COR-L47 (cell line): ENCODE measurements around the gene CYP4F22.
"Not testable (repeated sequence)": the region's sequence is repeated elsewhere in the genome, so short reads cannot be mapped to it uniquely, and the experiment has no call there.

Experiments used
- DNase-seq: peaks from one replicate; lab custom pipeline; 2025; lab: John Stamatoyannopoulos, UW

CYP4F22 gene

DNA sequence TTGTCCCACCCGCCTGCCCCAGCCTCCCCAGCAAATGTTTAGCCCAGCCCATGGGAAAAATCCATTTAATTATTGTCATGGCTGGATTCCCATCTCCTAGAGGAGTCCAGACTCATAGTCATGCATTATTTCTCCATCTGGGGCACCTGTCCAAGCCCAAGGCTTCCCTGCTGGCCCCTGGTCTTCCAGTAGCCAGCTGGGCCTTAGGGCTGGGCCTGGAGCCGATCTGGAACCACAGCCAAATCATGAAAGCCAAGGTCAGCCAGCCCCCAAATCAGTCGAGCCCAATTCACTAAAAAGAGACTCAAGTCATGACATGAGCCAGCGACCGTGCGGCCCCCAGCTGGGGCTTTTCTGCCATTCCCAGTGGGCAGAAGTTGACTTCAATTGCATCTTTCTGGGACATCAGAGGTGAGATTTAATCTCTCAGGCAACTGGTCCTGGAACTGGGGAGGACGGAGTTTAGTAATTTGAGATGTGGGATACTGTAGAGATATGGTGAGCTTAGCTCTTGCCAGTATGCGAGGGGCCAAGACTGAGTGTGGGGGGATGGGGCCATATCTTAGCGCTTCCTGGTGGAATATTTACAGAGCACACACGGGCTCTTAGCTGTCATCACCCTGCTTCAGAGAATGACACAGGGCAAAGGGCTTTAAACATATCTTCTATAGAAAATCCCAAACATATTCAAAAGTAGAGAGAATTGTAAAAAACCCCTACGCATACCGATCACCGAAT lies 19.7 kb upstream of the CYP4F22 start:
- DNase-seq: no peak

GRCh38 chr19:15495151-15495550 lies 13.2 kb upstream of the CYP4F22 start:
- no peak for DNase-seq

GRCh38 chr19:15498156-15498858 lies 10.0 kb upstream of the CYP4F22 start:
- no peak for DNase-seq

GRCh38 chr19:15498910-15499309 lies 9.4 kb upstream of the CYP4F22 start:
- DNase-seq: no peak

DNA sequence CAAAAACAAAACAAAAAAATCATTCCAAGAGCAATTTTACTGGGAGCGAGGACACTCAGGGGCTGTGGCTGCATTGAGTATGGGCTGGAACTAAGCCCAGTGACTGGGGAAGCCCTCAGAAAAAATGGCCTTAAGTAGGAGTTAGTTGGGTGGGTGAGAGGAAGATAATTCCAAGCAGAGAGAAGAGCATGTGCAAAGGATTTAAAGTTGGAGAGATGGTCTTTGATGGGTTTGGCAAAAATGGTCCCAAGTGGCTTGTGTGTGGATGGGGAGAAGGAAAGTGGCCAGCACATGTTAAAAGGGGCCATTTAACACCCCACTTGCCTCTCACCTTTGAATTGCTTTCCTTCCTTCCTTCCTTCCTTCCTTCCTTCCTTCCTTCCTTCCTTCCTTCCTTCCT lies 6.7 kb upstream of the CYP4F22 start:
- DNase-seq: no peak

DNA sequence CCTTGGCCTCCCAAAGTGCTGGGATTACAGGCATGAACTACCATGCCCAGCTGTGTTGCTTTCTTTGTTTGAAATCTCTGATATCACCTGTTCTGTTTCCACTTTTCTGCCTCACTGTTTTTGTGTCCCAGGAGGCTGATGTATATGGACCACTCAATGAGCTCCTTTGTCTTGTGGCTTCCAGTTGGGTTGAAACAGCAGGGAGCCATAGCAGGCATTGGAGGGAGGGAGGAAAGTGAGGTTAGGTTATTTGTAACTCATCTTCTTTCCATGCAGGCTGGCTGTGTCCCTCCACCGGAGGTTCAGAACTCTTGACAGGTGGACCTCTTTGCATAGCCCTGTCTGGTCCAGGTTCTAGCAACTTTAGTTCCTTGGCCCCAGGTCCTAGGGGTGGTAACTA lies 6.1 kb upstream of the CYP4F22 start:
- no peak for DNase-seq

DNA sequence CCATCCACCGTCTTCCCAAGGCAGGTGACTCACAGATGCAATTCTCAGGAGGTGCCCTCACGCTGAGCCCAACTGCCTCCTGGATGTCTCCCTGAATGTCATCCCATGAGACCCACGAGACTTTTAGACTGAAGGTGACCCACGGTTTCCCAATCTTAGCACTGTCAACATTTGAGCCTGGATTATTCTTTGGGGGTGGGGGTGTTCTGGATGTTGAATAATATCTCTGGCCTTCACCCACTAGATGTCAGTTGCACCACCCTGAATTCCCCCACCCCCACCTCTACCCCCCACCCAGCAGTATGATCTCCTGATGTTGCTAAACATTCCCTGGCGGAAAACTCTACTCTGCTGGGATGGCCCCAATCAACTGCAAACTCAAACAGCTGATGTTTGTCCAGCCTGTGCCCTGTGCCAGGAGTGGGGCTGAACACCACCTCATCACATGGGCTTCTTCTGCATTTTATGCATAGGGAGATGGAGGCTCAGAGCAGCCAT lies 2.2 kb upstream of the CYP4F22 start:
- no peak for DNase-seq

DNA sequence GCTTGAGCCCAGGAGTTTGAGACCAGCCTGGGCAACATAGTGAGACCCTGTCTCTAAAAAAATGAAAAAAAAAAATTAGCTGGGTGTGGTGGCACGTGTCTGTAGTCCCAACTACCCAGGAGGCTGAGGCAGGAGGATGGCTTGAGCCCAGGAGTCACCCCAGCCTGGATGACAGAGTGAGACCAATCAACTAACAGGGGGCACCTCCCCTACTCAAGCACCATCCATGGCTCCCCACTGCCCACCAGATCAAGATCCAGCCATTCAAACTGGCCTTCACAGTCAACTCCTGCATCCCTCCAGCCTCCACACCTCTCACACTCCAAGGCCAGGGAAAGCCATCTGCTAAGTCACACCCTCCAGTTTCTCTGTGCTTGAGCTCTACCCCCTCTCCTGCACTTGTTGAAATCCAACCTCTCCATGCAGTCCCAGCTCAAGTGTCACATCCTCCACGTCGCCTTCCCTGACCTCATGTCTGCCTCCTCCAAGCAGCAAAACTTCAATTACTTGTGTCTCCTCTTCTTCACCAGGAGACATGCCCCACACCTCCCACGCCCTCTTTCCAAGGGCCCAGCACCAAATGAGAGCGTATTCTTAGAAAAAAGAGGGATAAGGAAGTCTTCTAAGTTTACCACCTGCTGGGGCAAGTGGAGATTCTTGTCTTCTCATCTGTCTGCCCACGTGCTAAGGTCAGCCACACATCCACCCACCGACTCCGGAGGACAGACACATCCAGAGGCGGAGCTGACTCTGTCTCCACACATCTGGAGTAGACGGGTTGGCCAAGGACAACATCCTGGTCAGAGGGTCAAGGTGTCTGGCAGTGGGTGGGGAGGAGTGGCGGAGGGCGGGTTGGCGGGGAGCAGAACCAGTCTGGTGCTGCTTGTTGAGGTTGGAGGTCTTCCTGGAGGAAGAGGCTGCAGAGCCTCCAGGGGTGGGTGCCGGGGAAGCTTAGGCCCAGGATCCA lies 974 bp upstream of the CYP4F22 start:
- DNase-seq: no peak

- no peak for DNase-seq
These were observed 3.5 kb downstream of the CYP4F22 start for GRCh38 chr19:15511671-15512424.

DNA sequence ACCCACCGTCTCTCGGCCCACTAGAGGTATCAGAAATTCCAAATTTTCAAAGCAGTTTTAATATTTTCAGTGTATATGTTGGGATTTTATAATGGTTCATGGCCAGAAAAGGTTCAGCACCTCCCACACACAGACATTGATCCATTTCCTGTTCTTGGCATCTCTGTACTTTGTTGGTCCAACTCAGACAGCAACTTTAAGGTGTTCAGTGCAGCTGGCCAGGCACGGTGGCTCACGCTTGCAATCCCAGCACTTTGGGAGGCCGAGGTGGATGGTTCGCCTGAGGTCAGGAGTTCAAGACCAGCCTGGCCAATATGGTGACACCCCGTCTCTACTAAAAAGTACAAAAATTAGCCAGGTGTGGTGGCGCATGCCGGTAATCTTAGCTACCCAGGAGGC lies 6.9 kb downstream of the CYP4F22 start:
- DNase-seq: not testable (repeated sequence)

DNA sequence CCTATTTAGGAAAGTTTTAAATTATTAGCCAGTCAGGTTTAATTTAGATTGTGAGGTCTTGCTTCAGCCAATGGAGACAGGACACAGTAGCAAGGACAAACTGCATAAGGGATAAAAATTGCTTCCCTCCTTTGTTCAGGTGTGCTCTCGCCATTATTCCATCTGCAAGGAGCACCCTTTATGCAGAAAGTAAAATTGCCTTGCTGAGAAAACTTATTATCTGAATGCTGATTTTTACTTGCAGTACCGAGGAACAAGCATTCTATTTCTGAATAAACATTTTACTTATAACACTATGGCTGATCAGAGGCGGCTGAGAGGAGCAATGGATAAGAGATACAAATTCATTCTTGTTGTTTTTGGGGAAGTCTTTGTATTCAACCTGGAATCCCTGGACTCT lies 8.0 kb downstream of the CYP4F22 start:
- no peak for DNase-seq

DNA sequence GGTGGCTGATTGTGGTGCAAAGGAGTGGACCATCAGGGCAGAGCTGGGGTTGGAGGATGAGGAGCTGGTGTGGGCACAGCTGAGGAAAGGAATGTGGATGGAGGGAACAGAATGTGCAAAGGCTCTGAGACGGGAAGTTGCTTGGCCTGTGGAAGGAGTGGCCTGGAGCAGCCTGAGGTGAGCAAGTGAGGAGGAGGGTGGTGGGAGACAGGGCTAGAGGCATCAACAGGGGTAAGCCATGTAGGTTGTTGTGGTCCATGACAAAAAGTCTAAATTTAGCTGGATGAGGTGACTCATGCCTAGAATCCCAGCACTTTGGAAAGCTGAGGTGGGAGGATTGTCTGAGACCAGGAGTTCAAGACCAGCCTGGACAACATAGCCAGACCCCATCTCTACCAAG lies 9.5 kb downstream of the CYP4F22 start:
- no peak for DNase-seq

- DNase-seq: no peak
These were observed 11.2 kb downstream of the CYP4F22 start for GRCh38 chr19:15519433-15519976.

- no peak for DNase-seq
These were observed 16.5 kb downstream of the CYP4F22 start for GRCh38 chr19:15524781-15525180.

DNA sequence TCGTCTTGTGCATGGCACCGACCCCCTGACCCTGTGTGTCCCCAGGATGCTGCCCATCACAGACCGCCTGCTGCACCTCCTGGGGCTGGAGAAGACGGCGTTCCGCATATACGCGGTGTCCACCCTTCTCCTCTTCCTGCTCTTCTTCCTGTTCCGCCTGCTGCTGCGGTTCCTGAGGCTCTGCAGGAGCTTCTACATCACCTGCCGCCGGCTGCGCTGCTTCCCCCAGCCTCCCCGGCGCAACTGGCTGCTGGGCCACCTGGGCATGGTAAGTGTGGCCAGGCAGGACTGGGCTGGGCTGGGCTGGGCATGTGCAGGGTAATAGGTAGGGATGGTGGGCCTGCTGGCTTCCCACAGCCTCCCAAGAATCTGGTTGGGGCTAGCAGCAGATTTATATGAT lies 17.0 kb downstream of the CYP4F22 start:
- no peak for DNase-seq

DNA sequence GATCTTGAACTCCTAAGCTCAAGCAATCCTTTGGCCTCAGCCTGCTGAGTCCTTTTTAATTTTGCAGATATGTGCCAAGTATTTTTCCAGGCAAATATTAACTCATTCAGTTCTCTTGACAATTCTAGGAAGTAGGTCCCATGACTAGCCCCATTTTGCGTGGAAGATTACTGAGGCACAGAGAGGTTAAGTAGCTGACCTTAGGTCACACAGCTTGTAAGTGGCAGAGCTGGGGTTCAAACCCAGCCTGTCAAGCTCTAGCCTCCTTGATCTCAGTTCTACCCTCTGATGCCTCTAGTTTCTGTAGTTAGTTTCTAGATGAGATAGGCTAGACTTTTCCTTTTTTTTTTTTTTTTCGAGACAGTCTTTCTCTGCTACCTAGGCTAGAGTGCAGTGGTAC lies 18.1 kb downstream of the CYP4F22 start:
- DNase-seq: no peak

DNA sequence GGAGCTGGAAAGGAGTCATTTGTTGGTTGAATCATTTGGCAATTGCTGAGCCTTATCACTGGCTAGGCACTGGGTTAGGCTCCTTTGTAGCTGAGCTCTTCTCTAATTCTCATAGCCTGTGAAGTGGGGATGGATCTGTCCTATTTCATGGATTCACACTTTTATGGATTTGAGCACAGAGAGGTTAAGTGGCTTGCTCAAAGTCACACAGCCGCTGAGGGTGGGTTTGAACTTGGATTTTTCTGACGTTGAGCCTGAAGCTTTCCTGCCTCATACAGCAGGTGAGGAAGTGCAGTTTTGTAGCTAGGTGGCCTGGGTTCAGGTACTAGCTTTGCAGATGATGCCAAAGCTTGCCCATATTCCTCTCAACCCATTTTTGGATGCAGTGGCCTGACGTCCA lies 19.4 kb downstream of the CYP4F22 start:
- DNase-seq: no peak

DNA sequence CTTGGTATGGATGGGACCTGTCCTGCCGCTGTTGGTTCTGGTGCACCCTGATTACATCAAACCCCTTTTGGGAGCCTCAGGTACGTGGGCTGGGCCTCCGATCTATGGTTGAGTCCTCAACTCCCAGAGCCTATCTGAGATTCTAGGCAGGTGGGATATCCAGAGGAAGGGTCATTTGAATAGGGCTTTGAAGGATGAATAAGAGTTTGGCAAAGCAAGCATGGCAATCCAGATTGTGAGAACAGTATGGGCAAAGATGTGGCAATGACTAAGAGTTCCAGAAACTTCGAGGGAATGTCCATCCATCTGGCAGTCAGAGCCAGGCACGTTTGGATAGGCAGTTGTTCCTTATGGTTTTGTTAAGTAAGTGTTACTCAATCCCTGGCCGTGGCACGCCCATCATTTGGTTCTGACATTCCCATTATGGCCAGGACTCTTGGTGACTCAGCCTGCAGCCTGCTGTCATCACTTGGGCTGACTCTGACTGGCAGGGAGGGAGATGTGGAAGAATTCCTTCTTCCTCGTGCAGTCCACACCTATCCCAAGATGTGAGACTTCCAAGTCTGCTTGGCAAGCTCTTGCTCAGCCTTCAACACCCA lies 21.5 kb downstream of the CYP4F22 start:
- DNase-seq: no peak

GRCh38 chr19:15532779-15533521 lies 24.6 kb downstream of the CYP4F22 start:
- DNase-seq: no peak

- DNase-seq: not testable (repeated sequence)
These were observed 25.2 kb downstream of the CYP4F22 start for GRCh38 chr19:15533522-15533830.
